Dermis microvascular lymphatic vessel endothelial cell (primary cell): ENCODE data around the gene PCDHGC4. TPM values are rescaled to one million over a fixed set of nuclear protein-coding genes. Genes with fewer than 3 reads are reported as not detected.

Source experiments
- DNase-seq, 2 donors: peaks; one replicate each; pipeline versions ENCODE4 v3.0.0 to v3.0.0-alpha.2; 2010; ENCODE audit warnings: low read depth in 2 of 2
- total RNA-seq: library from RNA; depleted of rRNA; stranded (reverse); fragments of >200 nt; gene quantifications from 2 replicates; pipeline ENCODE4 v1.2.1, GENCODE V29; 2014

PCDHGC4 gene
- 0.77 and 0.89 TPM in 2 replicates for total RNA-seq

GRCh38 chr5:141484641-141485311, at the start of gene PCDHGC4:
PCDHGC4 (plus strand) TSS chr5:141485030; CDS start chr5:141485174, 144 bp downstream.
- peak in 1 of 2 donors; percentile 70 for DNase-seq

GRCh38 chr5:141437221-141437620, 47.6 kb upstream of the PCDHGC4 start:
- DNase-seq: no peak

GRCh38 chr5:141439411-141440141, 45.3 kb upstream of the PCDHGC4 start:
- DNase-seq: no peak

- DNase-seq: no peak
Observed at GRCh38 chr5:141440341-141440740, 44.5 kb upstream of the PCDHGC4 start.

- DNase-seq: no peak
Observed at GRCh38 chr5:141441571-141442170, 43.2 kb upstream of the PCDHGC4 start.

- DNase-seq: no peak
Observed at GRCh38 chr5:141465351-141465750, 19.5 kb upstream of the PCDHGC4 start.

GRCh38 chr5:141475625-141476131, 9.2 kb upstream of the PCDHGC4 start, which contains the start of gene PCDHGC3:
PCDHGC3 (plus strand) TSS chr5:141475966; CDS start chr5:141476117, 151 bp downstream.
- DNase-seq: peak; percentile 83 to 97

GRCh38 chr5:141476132-141476911, 8.5 kb upstream of the PCDHGC4 start:
- peak; percentile 40 to 80 for DNase-seq

GRCh38 chr5:141477044-141477575, 7.7 kb upstream of the PCDHGC4 start:
- no peak for DNase-seq

GRCh38 chr5:141477815-141478214, 7.0 kb upstream of the PCDHGC4 start:
- DNase-seq: no peak

- DNase-seq: no peak
Observed at GRCh38 chr5:141478321-141478945, 6.4 kb upstream of the PCDHGC4 start.

GRCh38 chr5:141479776-141480175, 5.1 kb upstream of the PCDHGC4 start:
- no peak for DNase-seq

GRCh38 chr5:141483902-141484301, 928 bp upstream of the PCDHGC4 start:
- DNase-seq: no peak

GRCh38 chr5:141484310-141484640, 555 bp upstream of the PCDHGC4 start:
- DNase-seq: no peak

GRCh38 chr5:141485321-141486055, 658 bp downstream of the PCDHGC4 start:
- peak in 1 of 2 donors; percentile 12 for DNase-seq

GRCh38 chr5:141486091-141486490, 1.3 kb downstream of the PCDHGC4 start:
- no peak for DNase-seq

- DNase-seq: no peak
Observed at GRCh38 chr5:141487131-141487530, 2.3 kb downstream of the PCDHGC4 start.

GRCh38 chr5:141488591-141489561, 4.0 kb downstream of the PCDHGC4 start, which contains the start of gene PCDHGC5:
PCDHGC5 (plus strand) TSS chr5:141489081; CDS start chr5:141489241, 160 bp downstream.
- no peak for DNase-seq

- no peak for DNase-seq
Observed at GRCh38 chr5:141489841-141490240, 5.0 kb downstream of the PCDHGC4 start.
